DMS153 (cell line): ENCODE results near the gene GPR149.

Experiments used
- DNase-seq: peaks from one replicate; lab custom pipeline; 2025; lab: John Stamatoyannopoulos, UW

The GPR149 gene

GRCh38 chr3:154338570-154338969 is 91.4 kb downstream of the GPR149 start:
- no peak for DNase-seq

GRCh38 chr3:154338008-154338407 is 92.0 kb downstream of the GPR149 start:
- DNase-seq, result no peak

GRCh38 chr3:154334973-154335420 is 95.0 kb downstream of the GPR149 start:
- DNase-seq, result no peak

- DNase-seq, result no peak
These were observed 102.1 kb downstream of the GPR149 start for GRCh38 chr3:154327871-154328270.

GRCh38 chr3:154324919-154325318 is 105.1 kb downstream of the GPR149 start:
- DNase-seq, result no peak

GRCh38 chr3:154323891-154324738 is 105.9 kb downstream of the GPR149 start, which contains the start of gene DHX36:
Gene DHX36, minus strand, starts transcription at chr3:154324487. Its CDS starts 71 bp downstream, at chr3:154324416.
- peak; percentile 76 for DNase-seq

GRCh38 chr3:154316974-154317767 is 112.8 kb downstream of the GPR149 start:
- no peak for DNase-seq

GRCh38 chr3:154314152-154314551 is 115.8 kb downstream of the GPR149 start:
- DNase-seq, result no peak

- DNase-seq, result no peak
These were observed 119.2 kb downstream of the GPR149 start for GRCh38 chr3:154310840-154311239.

GRCh38 chr3:154307363-154307762 is 122.6 kb downstream of the GPR149 start:
- DNase-seq, result no peak

- no peak for DNase-seq
These were observed 125.1 kb downstream of the GPR149 start for GRCh38 chr3:154304936-154305335.

- no peak for DNase-seq
These were observed 125.7 kb downstream of the GPR149 start for GRCh38 chr3:154304116-154304786.

- no peak for DNase-seq
These were observed 128.4 kb downstream of the GPR149 start for GRCh38 chr3:154301561-154301960.

- no peak for DNase-seq
These were observed 136.0 kb downstream of the GPR149 start for GRCh38 chr3:154294016-154294415.

GRCh38 chr3:154290187-154290586 is 139.8 kb downstream of the GPR149 start:
- no peak for DNase-seq
